ENCODE data around the gene SCN5A.

DNA sequence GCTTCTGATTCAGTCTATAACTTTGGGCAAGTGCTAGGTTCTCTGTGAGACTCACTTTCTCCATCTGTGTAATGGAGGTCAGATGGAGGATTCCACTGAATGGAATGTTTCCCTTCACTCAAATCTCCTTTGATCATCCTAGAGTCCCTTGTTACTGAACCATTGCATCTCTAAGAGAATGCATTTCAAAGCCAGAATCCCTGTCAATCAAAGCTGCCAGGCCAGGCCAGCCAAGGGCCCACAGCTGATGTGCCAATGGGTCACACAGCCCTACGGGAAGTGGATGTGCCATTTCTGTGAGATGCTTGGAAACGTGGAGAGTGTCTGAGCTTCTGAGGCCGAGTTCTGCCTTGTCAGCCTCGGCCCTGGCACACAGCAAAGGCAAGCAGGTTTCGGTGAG lies 32.4 kb downstream of the SCN5A start:
- TF ChIP-seq, protein P1, sequence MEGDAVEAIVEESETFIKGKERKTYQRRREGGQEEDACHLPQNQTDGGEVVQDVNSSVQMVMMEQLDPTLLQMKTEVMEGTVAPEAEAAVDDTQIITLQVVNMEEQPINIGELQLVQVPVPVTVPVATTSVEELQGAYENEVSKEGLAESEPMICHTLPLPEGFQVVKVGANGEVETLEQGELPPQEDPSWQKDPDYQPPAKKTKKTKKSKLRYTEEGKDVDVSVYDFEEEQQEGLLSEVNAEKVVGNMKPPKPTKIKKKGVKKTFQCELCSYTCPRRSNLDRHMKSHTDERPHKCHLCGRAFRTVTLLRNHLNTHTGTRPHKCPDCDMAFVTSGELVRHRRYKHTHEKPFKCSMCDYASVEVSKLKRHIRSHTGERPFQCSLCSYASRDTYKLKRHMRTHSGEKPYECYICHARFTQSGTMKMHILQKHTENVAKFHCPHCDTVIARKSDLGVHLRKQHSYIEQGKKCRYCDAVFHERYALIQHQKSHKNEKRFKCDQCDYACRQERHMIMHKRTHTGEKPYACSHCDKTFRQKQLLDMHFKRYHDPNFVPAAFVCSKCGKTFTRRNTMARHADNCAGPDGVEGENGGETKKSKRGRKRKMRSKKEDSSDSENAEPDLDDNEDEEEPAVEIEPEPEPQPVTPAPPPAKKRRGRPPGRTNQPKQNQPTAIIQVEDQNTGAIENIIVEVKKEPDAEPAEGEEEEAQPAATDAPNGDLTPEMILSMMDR (conservative IDR thresholded peaks at IDR 0.05): no peak
- TF ChIP-seq EZH2 (IDR thresholded peaks at IDR 0.05; ENCODE audit: low read depth): no peak

Data from PC-9 (cell line).